H9 (cell line): ENCODE results near the gene NRXN3. TPM values are rescaled to one million over a fixed set of nuclear protein-coding genes. Genes with fewer than 3 reads are reported as not detected.

ENCODE experiments used
- DNase-seq: peaks from one replicate; pipeline ENCODE4 v3.0.0-alpha.2; 2017
- H2AFZ ChIP-seq: one replicate; pipeline ENCODE4 v1.6.1; 2013; ENCODE audit warnings: mild to moderate bottlenecking, low read length, control low read depth, moderate library complexity
- H2AK5ac ChIP-seq: 2 replicates; pipeline ENCODE4 v1.6.1; 2013; ENCODE audit warnings: low read length, control low read depth, mixed read lengths; ENCODE audit not compliant: insufficient read length
- H2BK120ac ChIP-seq: one replicate; pipeline ENCODE4 v1.6.1; 2013; ENCODE audit warnings: low read depth, mild to moderate bottlenecking, low read length, control low read depth, inconsistent platforms; ENCODE audit not compliant: poor library complexity, severe bottlenecking
- H2BK12ac ChIP-seq: 2 replicates; pipeline ENCODE4 v1.6.1; 2013; ENCODE audit warnings: low read length, control low read depth, mixed read lengths, low read depth; ENCODE audit not compliant: insufficient read length
- H2BK15ac ChIP-seq: 2 replicates; pipeline ENCODE4 v1.6.1; 2013; ENCODE audit warnings: low read depth, low read length, control low read depth
- H2BK20ac ChIP-seq: one replicate; pipeline ENCODE4 v1.6.1; 2013; ENCODE audit warnings: low read depth, mild to moderate bottlenecking, low read length, control low read depth, inconsistent platforms; ENCODE audit not compliant: poor library complexity, severe bottlenecking
- H2BK5ac ChIP-seq: 2 replicates; pipeline ENCODE4 v1.6.1; 2013; ENCODE audit warnings: low read length, control low read depth, mixed read lengths; ENCODE audit not compliant: insufficient read length
- H3K14ac ChIP-seq: 2 replicates; pipeline ENCODE4 v1.6.1; 2013; ENCODE audit warnings: low read length, control low read depth; ENCODE audit not compliant: insufficient read depth
- H3K18ac ChIP-seq: 2 replicates; pipeline ENCODE4 v1.6.1; 2013; ENCODE audit warnings: low read depth, mild to moderate bottlenecking, mixed read lengths, low read length, control low read depth; ENCODE audit not compliant: insufficient read length
- H3K23ac ChIP-seq: 2 replicates; pipeline ENCODE4 v1.6.1; 2013; ENCODE audit warnings: low read length, control low read depth, mixed read lengths, low read depth; ENCODE audit not compliant: insufficient read length
- H3K23me2 ChIP-seq: 2 replicates; pipeline ENCODE4 v1.6.1; 2013; ENCODE audit warnings: low read depth, mild to moderate bottlenecking, mixed read lengths, low read length, control low read depth; ENCODE audit not compliant: insufficient read length, poor library complexity, severe bottlenecking
- H3K27ac ChIP-seq: 2 replicates; pipeline ENCODE4 v1.5.1; 2013; ENCODE audit warnings: low read length, control low read depth, mixed read lengths, low read depth; ENCODE audit not compliant: insufficient read length
- H3K27me3 ChIP-seq: 2 replicates; pipeline ENCODE4 v1.6.1; 2013; ENCODE audit warnings: low read length, control low read depth, inconsistent platforms; ENCODE audit not compliant: insufficient read depth
- H3K4ac ChIP-seq: 2 replicates; pipeline ENCODE4 v1.6.1; 2013; ENCODE audit warnings: low read depth, mild to moderate bottlenecking, control low read depth, inconsistent platforms, low read length, moderate library complexity
- H3K4me1 ChIP-seq: 2 replicates; pipeline ENCODE4 v1.6.1; 2013; ENCODE audit warnings: low read length, control low read depth, inconsistent platforms; ENCODE audit not compliant: insufficient read depth
- H3K4me2 ChIP-seq: 2 replicates; pipeline ENCODE4 v1.6.1; 2013; ENCODE audit warnings: low read length, control low read depth, mixed read lengths; ENCODE audit not compliant: insufficient read length, insufficient read depth
- H3K56ac ChIP-seq: 2 replicates; pipeline ENCODE4 v1.6.1; 2013; ENCODE audit warnings: low read depth, mild to moderate bottlenecking, mixed read lengths, low read length, control low read depth; ENCODE audit not compliant: insufficient read length
- H3K79me1 ChIP-seq: 2 replicates; pipeline ENCODE4 v1.6.1; 2013; ENCODE audit warnings: low read depth, mild to moderate bottlenecking, moderate library complexity, low read length, control low read depth, inconsistent platforms; ENCODE audit not compliant: insufficient read depth, poor library complexity, severe bottlenecking
- H3K79me2 ChIP-seq: 2 replicates; pipeline ENCODE4 v1.6.1; 2013; ENCODE audit warnings: low read length, control low read depth, inconsistent platforms; ENCODE audit not compliant: insufficient read depth
- H3K9ac ChIP-seq: 2 replicates; pipeline ENCODE4 v1.6.1; 2013; ENCODE audit warnings: low read length, control low read depth, mixed read lengths; ENCODE audit not compliant: insufficient read length; ENCODE audit errors: extremely low read depth
- H3K9me3 ChIP-seq: one replicate; pipeline ENCODE4 v1.6.1; 2013; ENCODE audit warnings: low read depth, low read length, inconsistent platforms; ENCODE audit not compliant: control insufficient read depth
- H3T11ph ChIP-seq: one replicate; pipeline ENCODE4 v1.6.1; 2013; ENCODE audit warnings: mild to moderate bottlenecking, low read length, control low read depth, inconsistent platforms
- H4K20me1 ChIP-seq: one replicate; pipeline ENCODE4 v1.6.1; 2013; ENCODE audit not compliant: control insufficient read depth, insufficient read length, insufficient read depth
- H4K5ac ChIP-seq: 2 replicates; pipeline ENCODE4 v1.6.1; 2013; ENCODE audit warnings: low read depth, mild to moderate bottlenecking, mixed read lengths, low read length, control low read depth; ENCODE audit not compliant: insufficient read length
- H4K8ac ChIP-seq: replicated peaks from 2 replicates; pipeline ENCODE4 v1.6.1; 2013; ENCODE audit warnings: low read length, control low read depth, mixed read lengths, low read depth; ENCODE audit not compliant: insufficient read length
- H4K91ac ChIP-seq: 2 replicates; pipeline ENCODE4 v1.6.1; 2013; ENCODE audit warnings: low read depth, mild to moderate bottlenecking, moderate library complexity, mixed read lengths, low read length, control low read depth; ENCODE audit not compliant: insufficient read length
- H3K27ac Mint-ChIP-seq, 3 experiments: 2 replicates in 2 of 3; 3 replicates in 1 of 3; pipeline ENCODE4 v1.8.0; 2020 to 2021; ENCODE audit warnings: mixed read lengths in 3 of 3, mild to moderate bottlenecking in 1 of 3, moderate library complexity in 1 of 3
- H3K27me3 Mint-ChIP-seq: 2 replicates; pipeline ENCODE4 v1.8.0; 2021; ENCODE audit warnings: low read depth, mild to moderate bottlenecking, moderate library complexity, mixed read lengths
- H3K36me3 Mint-ChIP-seq, 3 experiments: 2 replicates in 2 of 3; 3 replicates in 1 of 3; pipeline ENCODE4 v1.8.0; 2020 to 2021; ENCODE audit warnings: low read depth in 3 of 3, mixed read lengths in 3 of 3; ENCODE audit not compliant: insufficient read depth in 1 of 3
- H3K4me1 Mint-ChIP-seq, 2 experiments: 2 replicates each; pipeline ENCODE4 v1.8.0; 2020; ENCODE audit warnings: mixed read lengths in 2 of 2
- H3K4me3 Mint-ChIP-seq, 2 experiments: 2 replicates in 1 of 2; 3 replicates in 1 of 2; pipeline ENCODE4 v1.8.0; 2020 to 2021; ENCODE audit warnings: mild to moderate bottlenecking in 2 of 2, mixed read lengths in 2 of 2, moderate library complexity in 1 of 2
- H3K9me3 Mint-ChIP-seq, 2 experiments: 2 replicates in 1 of 2; 3 replicates in 1 of 2; pipeline ENCODE4 v1.8.0; 2020; ENCODE audit warnings: mild to moderate bottlenecking in 2 of 2, mixed read lengths in 2 of 2, moderate library complexity in 1 of 2
- WGBS: extraction: QIAGEN DNeasy Blood & Tissue Kit; methylation state at CpG from one replicate; pipeline ENCODE4 v1.1.7; 2013; ENCODE audit warnings: missing lambda C conversion rate, low lambda C conversion rate, mixed read lengths; ENCODE audit not compliant: insufficient read length; ENCODE audit errors: extremely low coverage; 5-methylcytosine and 5-hydroxymethylcytosine counted together
- total RNA-seq: library from RNA; stranded (reverse); gene quantifications from 2 replicates; pipeline ENCODE4 v1.2.1, GENCODE V29; 2021
- TF ChIP-seq, protein P1 (sequence below): fragments of 200-600 bp; sonication (generic); conservative IDR thresholded peaks from 3 replicates; pipeline ENCODE4 v1.8.0; 2021; ENCODE audit warnings: antibody characterized with exemption, mild to moderate bottlenecking

The NRXN3 gene
- total RNA-seq, 1 experiment from 2014 or later = 1.8 TPM

DNA sequence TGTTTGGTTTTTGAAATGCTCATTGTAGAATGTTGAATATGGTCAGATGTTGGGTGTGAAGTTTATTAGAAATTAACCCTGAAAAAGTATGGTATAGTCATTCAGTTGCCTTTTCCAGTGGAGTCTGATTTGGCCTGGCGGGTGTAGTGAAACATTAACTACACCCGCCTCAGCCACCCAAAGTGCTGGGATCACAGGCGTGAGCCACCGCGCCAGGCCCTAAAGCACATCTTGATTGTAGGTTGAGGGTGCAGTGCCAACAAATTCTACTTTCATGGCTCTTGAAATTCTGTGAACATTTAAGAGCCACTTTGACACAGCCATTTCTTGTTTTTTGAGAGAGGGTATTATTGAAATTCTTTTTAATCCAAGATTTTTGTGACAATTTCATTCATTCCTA, 1416.2 kb downstream of the NRXN3 start:
- Mint-ChIP-seq H3K27me3 (no peaks in the 10 kb centered on the region), H3K27ac (no peak overlapping the region), H3K4me3 (no peak overlapping the region), H3K9me3 (peaks cover 11 to 16% of the 10 kb centered on the region in 2 experiments), H3K36me3 (peaks cover 5 to 13% (median 12%) of the 10 kb centered on the region in 3 experiments), H3K4me1 (peaks cover 12 to 13% of the 10 kb centered on the region in 2 experiments)
- H4K20me1 ChIP-seq = no peaks in the 10 kb centered on the region
- no peaks in the 10 kb centered on the region for H3K9me3 ChIP-seq
- no peak overlapping the region for H2AFZ ChIP-seq
- no peak overlapping the region for H3K9ac ChIP-seq
- H3K23ac ChIP-seq = no peak overlapping the region
- no peak overlapping the region for H3K4ac ChIP-seq
- H2AK5ac ChIP-seq = no peak overlapping the region
- H3T11ph ChIP-seq = no peak overlapping the region
- no peak overlapping the region for H2BK15ac ChIP-seq
- no peak overlapping the region for H4K8ac ChIP-seq
- no peak overlapping the region for H4K91ac ChIP-seq
- no peaks in the 10 kb centered on the region for H3K27me3 ChIP-seq
- no peak overlapping the region for H3K56ac ChIP-seq
- no peak for DNase-seq
- no peak overlapping the region for H4K5ac ChIP-seq
- H3K4me2 ChIP-seq = no peak overlapping the region
- no peak overlapping the region for H2BK5ac ChIP-seq
- H3K27ac ChIP-seq = no peak overlapping the region
- no peak overlapping the region for H2BK12ac ChIP-seq
- no peak overlapping the region for H3K14ac ChIP-seq
- no peaks in the 10 kb centered on the region for H3K79me2 ChIP-seq
- WGBS = no CpG with 5 or more reads among the region's 5 CpGs
- no peak overlapping the region for H2BK20ac ChIP-seq
- no peak overlapping the region for H2BK120ac ChIP-seq
- TF ChIP-seq, protein P1, sequence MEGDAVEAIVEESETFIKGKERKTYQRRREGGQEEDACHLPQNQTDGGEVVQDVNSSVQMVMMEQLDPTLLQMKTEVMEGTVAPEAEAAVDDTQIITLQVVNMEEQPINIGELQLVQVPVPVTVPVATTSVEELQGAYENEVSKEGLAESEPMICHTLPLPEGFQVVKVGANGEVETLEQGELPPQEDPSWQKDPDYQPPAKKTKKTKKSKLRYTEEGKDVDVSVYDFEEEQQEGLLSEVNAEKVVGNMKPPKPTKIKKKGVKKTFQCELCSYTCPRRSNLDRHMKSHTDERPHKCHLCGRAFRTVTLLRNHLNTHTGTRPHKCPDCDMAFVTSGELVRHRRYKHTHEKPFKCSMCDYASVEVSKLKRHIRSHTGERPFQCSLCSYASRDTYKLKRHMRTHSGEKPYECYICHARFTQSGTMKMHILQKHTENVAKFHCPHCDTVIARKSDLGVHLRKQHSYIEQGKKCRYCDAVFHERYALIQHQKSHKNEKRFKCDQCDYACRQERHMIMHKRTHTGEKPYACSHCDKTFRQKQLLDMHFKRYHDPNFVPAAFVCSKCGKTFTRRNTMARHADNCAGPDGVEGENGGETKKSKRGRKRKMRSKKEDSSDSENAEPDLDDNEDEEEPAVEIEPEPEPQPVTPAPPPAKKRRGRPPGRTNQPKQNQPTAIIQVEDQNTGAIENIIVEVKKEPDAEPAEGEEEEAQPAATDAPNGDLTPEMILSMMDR = no peak
- H3K18ac ChIP-seq = no peak overlapping the region
- no peaks in the 10 kb centered on the region; the same call in 1 of the 2 replicates for H3K4me1 ChIP-seq
- H3K23me2 ChIP-seq = no peaks in the 10 kb centered on the region
- H3K79me1 ChIP-seq = no peaks in the 10 kb centered on the region
